WTC11 (cell line): ENCODE data around the gene PIK3R6. TPM values are rescaled to one million over a fixed set of nuclear protein-coding genes. Genes with fewer than 3 reads are reported as not detected.

Source experiments
- ATAC-seq: fragments of 200-7000 bp; cut with Tn5 transposase; 2 replicates; pipeline ENCODE4 v1.10.0; 2021; ENCODE audit warnings: mild to moderate bottlenecking, moderate library complexity
- CTCF ChIA-PET: fragments of 300-600 bp; sonication (Branson Sonifier 250); formaldehyde crosslinking; loops from one replicate; lab custom pipeline; 2021; ENCODE audit warnings: antibody characterized with exemption; lab: Charles Lee
- POLR2A ChIA-PET: fragments of 350-600 bp; sonication (Branson Sonifier 250); formaldehyde crosslinking; loops from one replicate; lab custom pipeline; 2021; ENCODE audit warnings: antibody characterized with exemption; lab: Charles Lee
- DNase-seq: peaks from one replicate; pipeline ENCODE4 v3.0.0; 2021; ENCODE audit warnings: low spot score
- H3K27ac Mint-ChIP-seq: 2 replicates; pipeline ENCODE4 v1.8.0; 2021; ENCODE audit warnings: mixed read lengths
- H3K27me3 Mint-ChIP-seq: 2 replicates; pipeline ENCODE4 v1.8.0; 2021; ENCODE audit warnings: low read depth, mild to moderate bottlenecking, moderate library complexity, mixed read lengths
- H3K36me3 Mint-ChIP-seq: 2 replicates; pipeline ENCODE4 v1.8.0; 2021; ENCODE audit warnings: mixed read lengths
- H3K4me1 Mint-ChIP-seq: 2 replicates; pipeline ENCODE4 v1.8.0; 2022; ENCODE audit warnings: mixed read lengths
- H3K4me3 Mint-ChIP-seq: 2 replicates; pipeline ENCODE4 v1.8.0; 2021; ENCODE audit warnings: mild to moderate bottlenecking, moderate library complexity, mixed read lengths
- H3K9me3 Mint-ChIP-seq: 2 replicates; pipeline ENCODE4 v1.8.0; 2021; ENCODE audit warnings: mixed read lengths
- ARID4B ChIP-seq: sonication (generic); formaldehyde crosslinking; IDR thresholded peaks from 2 replicates; pipeline ENCODE4 v1.8.0; 2023; ENCODE audit warnings: missing genetic modification reagents, mild to moderate bottlenecking, borderline replicate concordance
- CBFB ChIP-seq: sonication (generic); formaldehyde crosslinking; IDR thresholded peaks from 2 replicates; pipeline ENCODE4 v1.8.1; 2022; ENCODE audit warnings: mild to moderate bottlenecking, low read depth, missing genetic modification reagents
- CDX4 ChIP-seq: fragments of 250-450 bp; sonication (Bioruptor Pico); IDR thresholded peaks from 2 replicates; pipeline ENCODE4 v1.9.0; 2021; ENCODE audit warnings: moderate library complexity, mild to moderate bottlenecking, inconsistent platforms, borderline replicate concordance
- ELF4 ChIP-seq: sonication (generic); formaldehyde crosslinking; IDR thresholded peaks from 2 replicates; pipeline ENCODE4 v1.8.1; 2022; ENCODE audit warnings: low read depth, mild to moderate bottlenecking, moderate library complexity, missing genetic modification reagents
- HMGXB4 ChIP-seq: sonication (generic); formaldehyde crosslinking; IDR thresholded peaks from 2 replicates; pipeline ENCODE4 v1.8.1; 2023; ENCODE audit warnings: mild to moderate bottlenecking, moderate library complexity, missing genetic modification reagents
- NFATC4 ChIP-seq: fragments of 250-450 bp; sonication (Bioruptor Pico); IDR thresholded peaks from 2 replicates; pipeline ENCODE4 v1.9.0; 2021; ENCODE audit warnings: mild to moderate bottlenecking
- NR3C1 ChIP-seq: sonication (generic); formaldehyde crosslinking; conservative IDR thresholded peaks from 2 replicates; pipeline ENCODE4 v1.8.1; 2023; ENCODE audit warnings: low read depth, mild to moderate bottlenecking, missing genetic modification reagents
- TEAD4 ChIP-seq: sonication (generic); formaldehyde crosslinking; IDR thresholded peaks from 2 replicates; pipeline ENCODE4 v1.8.0; 2022; ENCODE audit warnings: mild to moderate bottlenecking, missing genetic modification reagents
- ZNF396 ChIP-seq: fragments of 250-450 bp; sonication (Bioruptor Pico); IDR thresholded peaks from 2 replicates; pipeline ENCODE4 v1.8.0; 2021; ENCODE audit warnings: mild to moderate bottlenecking, moderate library complexity, borderline replicate concordance
- ZNF423 ChIP-seq: fragments of 250-450 bp; sonication (Bioruptor Pico); IDR thresholded peaks from 2 replicates; pipeline ENCODE4 v2.1.2; 2022; ENCODE audit warnings: mild to moderate bottlenecking, moderate library complexity
- ZNF532 ChIP-seq: fragments of 250-450 bp; sonication (Bioruptor Pico); IDR thresholded peaks from 2 replicates; pipeline ENCODE4 v1.9.0; 2021; ENCODE audit warnings: mild to moderate bottlenecking, borderline replicate concordance
- total RNA-seq: library from RNA; stranded (reverse); gene quantifications from 3 replicates; pipeline ENCODE4 v1.2.3, GENCODE V29; 2021
- TF ChIP-seq, protein P1 (sequence below): sonication (generic); formaldehyde crosslinking; IDR thresholded peaks from 2 replicates; pipeline ENCODE4 v1.8.1; 2023; ENCODE audit warnings: mild to moderate bottlenecking, missing genetic modification reagents, moderate library complexity
- TF ChIP-seq, protein P2 (sequence below): fragments of 250-450 bp; sonication (Bioruptor Pico); IDR thresholded peaks from 2 replicates; pipeline ENCODE4 v1.9.0; 2021; ENCODE audit warnings: mild to moderate bottlenecking
- TF ChIP-seq, protein P3 (sequence below): sonication (generic); formaldehyde crosslinking; IDR thresholded peaks from 2 replicates; pipeline ENCODE4 v1.8.1; 2022; ENCODE audit warnings: missing genetic modification reagents, borderline replicate concordance

PIK3R6 gene
- total RNA-seq, 1 experiment from 2014 or later = 0.15 TPM

GRCh38 chr17:8831234-8831849 lies 36.1 kb downstream of the PIK3R6 start (continued):
- no peak for TF ChIP-seq HMGXB4 (CRISPR knock-in tag)
- TF ChIP-seq, protein P1, sequence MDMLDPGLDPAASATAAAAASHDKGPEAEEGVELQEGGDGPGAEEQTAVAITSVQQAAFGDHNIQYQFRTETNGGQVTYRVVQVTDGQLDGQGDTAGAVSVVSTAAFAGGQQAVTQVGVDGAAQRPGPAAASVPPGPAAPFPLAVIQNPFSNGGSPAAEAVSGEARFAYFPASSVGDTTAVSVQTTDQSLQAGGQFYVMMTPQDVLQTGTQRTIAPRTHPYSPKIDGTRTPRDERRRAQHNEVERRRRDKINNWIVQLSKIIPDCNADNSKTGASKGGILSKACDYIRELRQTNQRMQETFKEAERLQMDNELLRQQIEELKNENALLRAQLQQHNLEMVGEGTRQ = no peak
- no peak for TF ChIP-seq ZNF396 (CRISPR knock-in tag)
- TF ChIP-seq, protein P2, sequence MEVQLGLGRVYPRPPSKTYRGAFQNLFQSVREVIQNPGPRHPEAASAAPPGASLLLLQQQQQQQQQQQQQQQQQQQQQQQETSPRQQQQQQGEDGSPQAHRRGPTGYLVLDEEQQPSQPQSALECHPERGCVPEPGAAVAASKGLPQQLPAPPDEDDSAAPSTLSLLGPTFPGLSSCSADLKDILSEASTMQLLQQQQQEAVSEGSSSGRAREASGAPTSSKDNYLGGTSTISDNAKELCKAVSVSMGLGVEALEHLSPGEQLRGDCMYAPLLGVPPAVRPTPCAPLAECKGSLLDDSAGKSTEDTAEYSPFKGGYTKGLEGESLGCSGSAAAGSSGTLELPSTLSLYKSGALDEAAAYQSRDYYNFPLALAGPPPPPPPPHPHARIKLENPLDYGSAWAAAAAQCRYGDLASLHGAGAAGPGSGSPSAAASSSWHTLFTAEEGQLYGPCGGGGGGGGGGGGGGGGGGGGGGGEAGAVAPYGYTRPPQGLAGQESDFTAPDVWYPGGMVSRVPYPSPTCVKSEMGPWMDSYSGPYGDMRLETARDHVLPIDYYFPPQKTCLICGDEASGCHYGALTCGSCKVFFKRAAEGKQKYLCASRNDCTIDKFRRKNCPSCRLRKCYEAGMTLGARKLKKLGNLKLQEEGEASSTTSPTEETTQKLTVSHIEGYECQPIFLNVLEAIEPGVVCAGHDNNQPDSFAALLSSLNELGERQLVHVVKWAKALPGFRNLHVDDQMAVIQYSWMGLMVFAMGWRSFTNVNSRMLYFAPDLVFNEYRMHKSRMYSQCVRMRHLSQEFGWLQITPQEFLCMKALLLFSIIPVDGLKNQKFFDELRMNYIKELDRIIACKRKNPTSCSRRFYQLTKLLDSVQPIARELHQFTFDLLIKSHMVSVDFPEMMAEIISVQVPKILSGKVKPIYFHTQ (CRISPR knock-in tag) = no peak
- no peak for TF ChIP-seq ZNF532 (CRISPR knock-in tag)
- TF ChIP-seq, all 79 proteins: peak for 0

GRCh38 chr17:8830141-8830540 lies 37.3 kb downstream of the PIK3R6 start:
- no peak for ATAC-seq
- POLR2A ChIA-PET = interaction anchor here (0.5 to 1.0 kb wide), 2 partner anchors 10 to 490 kb away, joined by 3 to 6 read pairs; no protein-coding TSS in a partner anchor
- Mint-ChIP-seq H3K4me1 (peaks cover 6% of the 10 kb centered on the region), H3K27ac (no peak overlapping the region), H3K4me3 (no peak overlapping the region), H3K9me3 (0 out of 2 replicates have a peak, but pooled peaks cover under 1% of the 10 kb centered on the region)
- CTCF ChIA-PET = interaction anchor here (0.6 to 5.0 kb wide), 20 partner anchors 8 to 420 kb away, joined by 3 to 132 read pairs (median 4); partner anchors contain the start of gene MFSD6L
- TF ChIP-seq NFATC4 (CRISPR knock-in tag) = no peak
- no peak for TF ChIP-seq CDX4 (CRISPR knock-in tag)
- no peak for TF ChIP-seq ELF4 (CRISPR knock-in tag)
- no peak for TF ChIP-seq ARID4B
- no peak for TF ChIP-seq ZNF423 (CRISPR knock-in tag)
- TF ChIP-seq NR3C1 (CRISPR knock-in tag) = no peak
- no peak for TF ChIP-seq TEAD4 (CRISPR knock-in tag)
- no peak for TF ChIP-seq CBFB
- TF ChIP-seq, protein P3, sequence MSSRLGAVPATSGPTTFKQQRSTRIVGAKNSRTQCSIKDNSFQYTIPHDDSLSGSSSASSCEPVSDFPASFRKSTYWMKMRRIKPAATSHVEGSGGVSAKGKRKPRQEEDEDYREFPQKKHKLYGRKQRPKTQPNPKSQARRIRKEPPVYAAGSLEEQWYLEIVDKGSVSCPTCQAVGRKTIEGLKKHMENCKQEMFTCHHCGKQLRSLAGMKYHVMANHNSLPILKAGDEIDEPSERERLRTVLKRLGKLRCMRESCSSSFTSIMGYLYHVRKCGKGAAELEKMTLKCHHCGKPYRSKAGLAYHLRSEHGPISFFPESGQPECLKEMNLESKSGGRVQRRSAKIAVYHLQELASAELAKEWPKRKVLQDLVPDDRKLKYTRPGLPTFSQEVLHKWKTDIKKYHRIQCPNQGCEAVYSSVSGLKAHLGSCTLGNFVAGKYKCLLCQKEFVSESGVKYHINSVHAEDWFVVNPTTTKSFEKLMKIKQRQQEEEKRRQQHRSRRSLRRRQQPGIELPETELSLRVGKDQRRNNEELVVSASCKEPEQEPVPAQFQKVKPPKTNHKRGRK (CRISPR knock-in tag) = no peak
- TF ChIP-seq, all 79 proteins: peak for 0
- H3K36me3 Mint-ChIP-seq = no peaks in the 10 kb centered on the region
- no peak for DNase-seq
- no peaks in the 10 kb centered on the region for H3K27me3 Mint-ChIP-seq
